Psoas muscle (tissue), 8 donors: Measurements from ENCODE around the gene SPECC1. TPM values are rescaled to one million over a fixed set of nuclear protein-coding genes. Genes with fewer than 3 reads are reported as not detected.
A peak's percentile ranks its signal among the peaks of the same experiment; 100 is the strongest.
"Not testable (repeated sequence)": the region's sequence is repeated elsewhere in the genome, so short reads cannot be mapped to it uniquely, and the experiment has no call there.

Experiments used
- ATAC-seq, 4 donors: fragments of 200-7000 bp; cut with Tn5 transposase; one replicate each; pipeline ENCODE4 v1.9.1; 2020; ENCODE audit warnings: moderate library complexity in 3 of 4, mild to moderate bottlenecking in 2 of 4
- DNase-seq, 2 donors: peaks; one replicate each; pipeline ENCODE4 v3.0.0-alpha.2; 2020
- H3K27ac ChIP-seq: fragments of 200-600 bp; one replicate; pipeline ENCODE4 v1.8.0; 2022
- H3K27me3 ChIP-seq, 3 donors: fragments of 200-600 bp in 1 of 3; one replicate each; pipeline versions ENCODE4 v1.6.1 to v1.8.0; 2013 to 2022; ENCODE audit warnings: low read length in 2 of 3, mild to moderate bottlenecking in 2 of 3, moderate library complexity in 1 of 3; ENCODE audit not compliant: insufficient read depth in 3 of 3
- H3K36me3 ChIP-seq, 2 donors: fragments of 200-600 bp in 1 of 2; one replicate each; pipeline versions ENCODE4 v1.6.1 to v1.8.0; 2013 to 2022; ENCODE audit warnings: low read depth in 1 of 2, mild to moderate bottlenecking in 1 of 2, moderate library complexity in 1 of 2; ENCODE audit not compliant: insufficient read depth in 1 of 2
- H3K4me1 ChIP-seq: fragments of 200-600 bp; one replicate; pipeline ENCODE4 v1.8.0; 2022
- H3K4me3 ChIP-seq: fragments of 200-600 bp; one replicate; pipeline ENCODE4 v1.8.0; 2022; ENCODE audit warnings: mild to moderate bottlenecking
- H3K9me3 ChIP-seq: fragments of 200-600 bp; one replicate; pipeline ENCODE4 v1.8.0; 2022
- CTCF ChIP-seq: fragments of 200-600 bp; IDR thresholded peaks from one replicate; pipeline ENCODE4 v1.8.0; 2022; ENCODE audit warnings: antibody characterized with exemption
- WGBS, 3 donors: extraction: QIAGEN DNeasy Blood & Tissue Kit; methylation state at CpG; one replicate each; pipeline versions ENCODE4 v1.1.6 to v1.1.7; 2013; 5-methylcytosine and 5-hydroxymethylcytosine counted together
- intact Hi-C, 2 donors: fragments of 100-400 bp; cut with DNase I; formaldehyde crosslinking; loops; one replicate each; pipeline versions ENCODE4 v1.11.0 to v1.14.2; 2022
- polyA plus RNA-seq, 3 donors: library from polyadenylated mRNA; stranded (reverse); fragments of 200-250 nt; gene quantifications; one replicate each; pipeline ENCODE4 v1.2.3, GENCODE V29; 2013
- total RNA-seq, 4 donors: library from RNA; stranded (reverse); fragmentation: NEBNext Ultra II Directional in 2 of 4; extraction: Animal tissue kit (Norgen Biotek cat#: 25700) in 2 of 4; gene quantifications; one replicate each; pipeline versions ENCODE4 v1.2.1 to v1.2.4, GENCODE V29; 2021 to 2023
- donor health status: healthy with polysubstance abuse.
- donor health status: DM: no; HTN: no; CAD: no; lungs with moderate emphysema.
- donor health status: Bipolar disorder and iron deficiency.
- donor health status: healthy.
- donor health status: DM: yes; HTN: yes; CAD: no.
- donor health status: DM: no; HTN: no; CAD: no.
- donor health status: DM: no; HTN: no; CAD: no.
- donor health status: DM: yes; HTN: yes; CAD: no.

SPECC1 gene
- total and polyA plus RNA-seq, 7 donors: 2.0 to 11.3 (median 4.7) TPM

GRCh38 chr17:20315311-20315710 is 306.2 kb downstream of the SPECC1 start:
- intact Hi-C loops: loop anchor here in 1 of 2 donors (10.0 kb wide), 1 partner anchor 191 kb away; no protein-coding TSS in a partner anchor
- ATAC-seq (no peak), DNase-seq (no peak)
- no peak for TF ChIP-seq CTCF
- Histone ChIP-seq H3K4me3 (no peak overlapping the region), H3K9me3 (no peaks in the 10 kb centered on the region), H3K27ac (no peak overlapping the region), H3K27me3 (no peaks in the 10 kb centered on the region), H3K36me3 (no peaks in the 10 kb centered on the region), H3K4me1 (no peaks in the 10 kb centered on the region)
- 54 to 70% (median 63%) methylated on average over 10 of the region's 10 CpGs for WGBS, 3 donors

GRCh38 chr17:20315821-20316220 is 306.7 kb downstream of the SPECC1 start:
- WGBS, 3 donors: 23 to 33% (median 30%) methylated on average over 4 of the region's 4 CpGs
- DNase-seq (no peak), ATAC-seq (no peak)
- H3K36me3 ChIP-seq: no peaks in the 10 kb centered on the region
- intact Hi-C loops: loop anchor here in 1 of 2 donors (10.0 kb wide), 1 partner anchor 191 kb away; no protein-coding TSS in a partner anchor
- no peak overlapping the region for H3K4me3 ChIP-seq
- no peaks in the 10 kb centered on the region for H3K27me3 ChIP-seq
- TF ChIP-seq CTCF: no peak
- no peaks in the 10 kb centered on the region for H3K9me3 ChIP-seq
- H3K4me1 ChIP-seq: no peaks in the 10 kb centered on the region
- H3K27ac ChIP-seq: no peak overlapping the region

- not testable (repeated sequence) for H3K27me3 ChIP-seq, H3K4me1 ChIP-seq, H3K9me3 ChIP-seq, H3K36me3 ChIP-seq, H3K27ac ChIP-seq
- 16 to 18% (median 17%) methylated on average over 45 to 47 of the region's 47 CpGs for WGBS, 3 donors
- ATAC-seq (peak; percentile 70 to 86 (median 77)), DNase-seq (peak; percentile 62 to 73)
- peak; percentile 75 for TF ChIP-seq CTCF
- intact Hi-C loops: loop anchor here in 1 of 2 donors (10.0 kb wide), 1 partner anchor 96 kb away; no protein-coding TSS in a partner anchor
- H3K4me3 ChIP-seq: peak overlapping the region; percentile 47
Measured at GRCh38 chr17:20320535-20321229, 311.5 kb downstream of the SPECC1 start.

GRCh38 chr17:20321357-20321756 is 312.2 kb downstream of the SPECC1 start:
- WGBS, 3 donors: 93 to 97% (median 96%) methylated on average over 21 to 32 of the region's 32 CpGs
- not testable (repeated sequence) for H3K27ac ChIP-seq, H3K4me1 ChIP-seq, H3K36me3 ChIP-seq, DNase-seq, H3K27me3 ChIP-seq, H3K4me3 ChIP-seq, H3K9me3 ChIP-seq, ATAC-seq
- intact Hi-C loops: loop anchor here in 1 of 2 donors (10.0 kb wide), 1 partner anchor 97 kb away; no protein-coding TSS in a partner anchor

- WGBS, 3 donors: 78 to 90% (median 85%) methylated on average over 3 of the region's 3 CpGs
- DNase-seq, H3K36me3 ChIP-seq, H3K27ac ChIP-seq, H3K9me3 ChIP-seq, ATAC-seq, H3K4me3 ChIP-seq, H3K27me3 ChIP-seq, H3K4me1 ChIP-seq: not testable (repeated sequence)
- intact Hi-C loops: loop anchor here in 1 of 2 donors (10.0 kb wide), 1 partner anchor 103 kb away; no protein-coding TSS in a partner anchor
Measured at GRCh38 chr17:20327739-20328138, 318.6 kb downstream of the SPECC1 start.

- H3K27me3 ChIP-seq, ATAC-seq, H3K4me1 ChIP-seq, H3K9me3 ChIP-seq, H3K27ac ChIP-seq, H3K36me3 ChIP-seq, DNase-seq, intact Hi-C loops, H3K4me3 ChIP-seq: not testable (repeated sequence)
- WGBS, 3 donors: 73 to 100% (median 79%) methylated on average over 1 to 3 of the region's 3 CpGs
Measured at GRCh38 chr17:20351405-20351804, 342.2 kb downstream of the SPECC1 start.

GRCh38 chr17:20352567-20352966 is 343.4 kb downstream of the SPECC1 start:
- DNase-seq, ATAC-seq, H3K27ac ChIP-seq, H3K4me3 ChIP-seq, H3K9me3 ChIP-seq, H3K36me3 ChIP-seq, intact Hi-C loops, H3K4me1 ChIP-seq, H3K27me3 ChIP-seq: not testable (repeated sequence)
- WGBS, 3 donors: 80 to 82% (median 80%) methylated on average over 3 of the region's 3 CpGs

- H3K27ac ChIP-seq, H3K4me1 ChIP-seq, ATAC-seq, DNase-seq, H3K36me3 ChIP-seq, H3K9me3 ChIP-seq, H3K27me3 ChIP-seq, intact Hi-C loops, H3K4me3 ChIP-seq: not testable (repeated sequence)
- WGBS, 3 donors: 79 to 84% (median 83%) methylated on average over 4 of the region's 4 CpGs
Measured at GRCh38 chr17:20363846-20364245, 354.7 kb downstream of the SPECC1 start.
